IMR-90 (cell line): ENCODE results near the gene SH3BP2. TPM values are rescaled to one million over a fixed set of nuclear protein-coding genes. Genes with fewer than 3 reads are reported as not detected.

Source experiments
- ATAC-seq: fragments of 200-7000 bp; cut with Tn5 transposase; 2 replicates; pipeline ENCODE4 v1.9.1; 2020; ENCODE audit warnings: low read depth, mild to moderate bottlenecking, moderate library complexity
- BruUV-seq: library from RNA; stranded (reverse); fragments of 400-500 nt; replicated peaks from 2 replicates; lab custom pipeline; 2021; lab: Mats Ljungman, UMichigan
- CTCF ChIA-PET: fragments of 300-600 bp; formaldehyde crosslinking; extraction: SDS; loops from one replicate; lab custom pipeline; 2021; ENCODE audit warnings: antibody characterized with exemption; lab: Yijun Ruan, JAX
- POLR2A ChIA-PET: fragments of 300-600 bp; sonication (Branson Sonifier 250); formaldehyde crosslinking; loops from one replicate; lab custom pipeline; 2022; ENCODE audit warnings: antibody characterized with exemption; ENCODE audit not compliant: unreplicated experiment; lab: Charles Lee
- DNase-seq: peaks from one replicate; pipeline ENCODE4 v3.0.0; 2013
- H2AFZ ChIP-seq: replicated peaks from 2 replicates; pipeline ENCODE3; 2013; ENCODE audit warnings: low read length, mild to moderate bottlenecking; ENCODE audit not compliant: poor library complexity
- H2AK5ac ChIP-seq: 2 replicates; pipeline ENCODE4 v1.6.1; 2013; ENCODE audit warnings: low read depth, low read length, inconsistent platforms
- H2AK9ac ChIP-seq: replicated peaks from 2 replicates; pipeline ENCODE3; 2013; ENCODE audit warnings: mild to moderate bottlenecking, low read depth, low read length, moderate library complexity; ENCODE audit not compliant: poor library complexity
- H2BK120ac ChIP-seq: 2 replicates; pipeline ENCODE4 v1.6.1; 2013; ENCODE audit warnings: low read depth, low read length, inconsistent platforms
- H2BK15ac ChIP-seq: 3 replicates; pipeline ENCODE4 v1.6.1; 2013; ENCODE audit warnings: low read depth, low read length, inconsistent platforms
- H2BK20ac ChIP-seq: 2 replicates; pipeline ENCODE4 v1.6.1; 2013; ENCODE audit warnings: low read depth, mild to moderate bottlenecking, inconsistent platforms, low read length, moderate library complexity
- H2BK5ac ChIP-seq: 2 replicates; pipeline ENCODE4 v1.6.1; 2013; ENCODE audit warnings: mild to moderate bottlenecking, low read depth, low read length, inconsistent platforms; ENCODE audit not compliant: poor library complexity, severe bottlenecking
- H3K14ac ChIP-seq: replicated peaks from 2 replicates; pipeline ENCODE4 v1.6.1; 2013; ENCODE audit warnings: low read depth, low read length, inconsistent platforms
- H3K18ac ChIP-seq: 2 replicates; pipeline ENCODE4 v1.6.1; 2013; ENCODE audit warnings: low read depth, low read length, control low read depth
- H3K23ac ChIP-seq: 2 replicates; pipeline ENCODE4 v1.6.1; 2013; ENCODE audit warnings: low read depth, low read length, inconsistent platforms
- H3K27ac ChIP-seq: 2 replicates; pipeline ENCODE4 v1.5.1; 2013; ENCODE audit warnings: mild to moderate bottlenecking, control low read depth, low read length; ENCODE audit not compliant: insufficient read depth
- H3K27me3 ChIP-seq: 2 replicates; pipeline ENCODE4 v1.6.1; 2013; ENCODE audit warnings: low read length; ENCODE audit not compliant: control insufficient read depth, insufficient read depth
- H3K36me3 ChIP-seq: 2 replicates; pipeline ENCODE4 v1.6.1; 2013; ENCODE audit warnings: low read length, mixed read lengths; ENCODE audit not compliant: control insufficient read depth, insufficient read depth
- H3K4ac ChIP-seq: 2 replicates; pipeline ENCODE4 v1.6.1; 2013; ENCODE audit warnings: low read depth, low read length, inconsistent platforms
- H3K4me1 ChIP-seq: 2 replicates; pipeline ENCODE4 v1.6.1; 2013; ENCODE audit warnings: low read length, mixed read lengths; ENCODE audit not compliant: control insufficient read depth, insufficient read depth
- H3K4me2 ChIP-seq: 2 replicates; pipeline ENCODE4 v1.6.1; 2013; ENCODE audit warnings: low read depth, mild to moderate bottlenecking, control low read depth, low read length, moderate library complexity
- H3K4me3 ChIP-seq: 2 replicates; pipeline ENCODE4 v1.5.1; 2013; ENCODE audit warnings: low read depth, mild to moderate bottlenecking, control low read depth, low read length, moderate library complexity; ENCODE audit not compliant: insufficient read depth
- H3K56ac ChIP-seq: 2 replicates; pipeline ENCODE4 v1.6.1; 2013; ENCODE audit warnings: low read length, inconsistent platforms; ENCODE audit not compliant: insufficient read depth; ENCODE audit errors: extremely low read depth
- H3K79me1 ChIP-seq, 2 experiments: 2 replicates each; pipeline ENCODE4 v1.6.1; 2013; ENCODE audit warnings: low read length in 2 of 2, inconsistent platforms in 1 of 2, low read depth in 1 of 2
- H3K9ac ChIP-seq: 2 replicates; pipeline ENCODE4 v1.6.1; 2013; ENCODE audit warnings: low read depth, low read length, control low read depth
- H3K9me1 ChIP-seq: 2 replicates; pipeline ENCODE4 v1.6.1; 2013; ENCODE audit warnings: low read length, inconsistent platforms; ENCODE audit not compliant: insufficient read depth
- H3K9me3 ChIP-seq: 2 replicates; pipeline ENCODE4 v1.6.1; 2013; ENCODE audit warnings: low read length; ENCODE audit not compliant: control insufficient read depth, insufficient read depth
- H4K20me1 ChIP-seq: 2 replicates; pipeline ENCODE4 v1.6.1; 2013; ENCODE audit warnings: low read length, inconsistent platforms; ENCODE audit not compliant: insufficient read depth
- H4K5ac ChIP-seq: 2 replicates; pipeline ENCODE4 v1.6.1; 2013; ENCODE audit warnings: mild to moderate bottlenecking, low read depth, low read length, control low read depth
- H4K8ac ChIP-seq, 2 experiments: 2 replicates each; pipeline ENCODE4 v1.6.1; 2013; ENCODE audit warnings: low read depth in 2 of 2, low read length in 2 of 2, control low read depth in 1 of 2, inconsistent platforms in 1 of 2
- H4K91ac ChIP-seq: 2 replicates; pipeline ENCODE4 v1.6.1; 2013; ENCODE audit warnings: low read depth, low read length, inconsistent platforms; ENCODE audit not compliant: insufficient read depth
- BHLHE40 ChIP-seq: fragments of 150-350 bp; IDR thresholded peaks from 2 replicates; pipeline ENCODE4 v1.6.1; 2016; ENCODE audit warnings: mild to moderate bottlenecking, low read depth, low read length
- CEBPB ChIP-seq: IDR thresholded peaks from 2 replicates; pipeline ENCODE4 v1.6.1; 2012; ENCODE audit warnings: low read depth, low read length, improper control_type of control experiment
- MAZ ChIP-seq: IDR thresholded peaks from 2 replicates; pipeline ENCODE4 v1.6.1; 2012; ENCODE audit warnings: low read depth, mild to moderate bottlenecking, low read length, improper control_type of control experiment, moderate library complexity, borderline replicate concordance
- WGBS, 2 experiments: methylation state at CpG; one replicate each; pipeline versions ENCODE4 v1.1.5 to v1.1.7; 2013; ENCODE audit warnings: missing lambda C conversion rate in 2 of 2; ENCODE audit not compliant: insufficient read length in 1 of 2; ENCODE audit errors: extremely low coverage in 2 of 2; 5-methylcytosine and 5-hydroxymethylcytosine counted together
- dilution Hi-C: fragments of 300-500 bp; cut with HindIII; formaldehyde crosslinking; loops from one replicate; pipeline ENCODE4 v1.14.3; 2018; ENCODE audit warnings: low sequenced_read_pairs; ENCODE audit not compliant: unreplicated experiment
- in situ Hi-C: fragments of 300-500 bp; cut with MboI; formaldehyde crosslinking; loops from 3 replicates; pipeline ENCODE4 v1.14.3; 2019; ENCODE audit warnings: low sequenced_read_pairs, inconsistent platforms, mixed read lengths
- intact Hi-C: fragments of 100-400 bp; cut with micrococcal nuclease; formaldehyde crosslinking; loops from 2 replicates; pipeline ENCODE4 v1.10.0; 2022
- polyA plus RNA-seq, 3 experiments: library from polyadenylated mRNA; depleted of rRNA; stranded (reverse); fragments of >200 nt; gene quantifications; 2 replicates each; pipeline ENCODE4 v1.2.3, GENCODE V29; 2012; ENCODE audit warnings: low replicate concordance in 1 of 3
- total RNA-seq: library from RNA; depleted of rRNA; stranded (reverse); fragments of >200 nt; gene quantifications from 2 replicates; pipeline ENCODE4 v1.2.3, GENCODE V29; 2012

The SH3BP2 gene
- total and polyA plus RNA-seq, 2 of the 4 experiments (the other 2 are of a cell fraction) = 9.0 to 37.2 TPM

DNA sequence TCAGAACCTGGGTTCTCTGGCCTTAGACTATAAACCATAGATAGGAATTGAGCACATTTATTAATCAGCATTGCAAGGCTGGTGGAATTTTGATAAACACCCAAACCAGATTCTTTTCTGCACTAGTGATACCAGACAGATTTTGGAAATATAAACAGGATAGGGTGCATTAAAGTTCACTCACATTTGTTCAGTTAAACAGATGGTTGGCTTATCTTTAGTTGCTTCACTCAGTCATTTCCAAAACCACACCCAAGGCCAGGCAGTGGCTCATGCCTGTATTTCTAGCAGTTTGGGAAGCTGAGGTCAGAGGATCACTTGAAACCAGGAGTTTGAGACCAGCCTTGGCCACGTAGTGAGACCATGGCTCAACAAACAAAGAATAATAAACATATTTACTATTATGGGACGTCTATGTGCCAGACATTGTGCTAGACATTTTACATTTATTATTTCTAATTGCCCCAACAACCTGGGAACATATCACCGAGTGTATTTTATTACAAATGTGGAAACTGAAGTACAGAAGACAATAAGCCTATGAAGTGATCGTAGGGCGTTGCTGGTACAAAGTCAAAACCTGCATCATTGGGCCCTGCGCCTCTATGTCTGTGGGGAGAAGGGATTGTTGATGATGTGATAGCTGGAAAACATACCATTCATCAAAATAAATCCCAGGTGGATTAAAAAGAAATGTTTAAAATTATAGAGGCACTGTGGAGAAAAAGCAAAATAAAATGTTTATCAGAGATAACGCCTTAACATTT, 65.7 kb downstream of the SH3BP2 start:
- H2AK5ac ChIP-seq = peak overlapping the region; percentile 72; the same call in 1 of the 2 replicates
- peak overlapping the region; percentile 88 for H3K14ac ChIP-seq
- no peak overlapping the region for H2AFZ ChIP-seq
- H3K36me3 ChIP-seq = peaks cover 7% of the 10 kb centered on the region
- peak overlapping the region; percentile 66; the same call in 1 of the 2 replicates for H3K18ac ChIP-seq
- ATAC-seq (peak; percentile 67), DNase-seq (peak; percentile 58)
- no peak overlapping the region for H3K9ac ChIP-seq
- no peak overlapping the region for H4K5ac ChIP-seq
- peak overlapping the region; percentile 31 for H3K4me2 ChIP-seq
- TF ChIP-seq CEBPB (peak; percentile 63), BHLHE40 (no peak; the same call in 1 of the 2 replicates), MAZ (no peak)
- peak overlapping the region; percentile 55; the same call in 1 of the 2 replicates for H3K4ac ChIP-seq
- H3K9me3 ChIP-seq = no peaks in the 10 kb centered on the region
- no peak overlapping the region for H2AK9ac ChIP-seq
- intact Hi-C loops = loop anchor here (1.0 kb wide), 1 partner anchor 12 kb away; no protein-coding TSS in a partner anchor
- no peak overlapping the region for H2BK15ac ChIP-seq
- H2BK5ac ChIP-seq = peak overlapping the region; percentile 49
- POLR2A ChIA-PET = no interaction called here
- BruUV-seq = no TSS peak
- WGBS, 2 experiments = no CpG with 5 or more reads among the region's 7 CpGs
- CTCF ChIA-PET = interaction anchor here (1.1 kb wide), 1 partner anchor 581 kb away, joined by 6 read pairs; no protein-coding TSS in a partner anchor
- H4K91ac ChIP-seq = no peak overlapping the region; the same call in 1 of the 2 replicates
- dilution Hi-C loops = no loop called here
- H4K8ac ChIP-seq = peak overlapping the region in 1 of 2 experiments; percentile 46; a peak in 1 of 4 replicates
- peaks cover 26% of the 10 kb centered on the region for H3K9me1 ChIP-seq
- H3K23ac ChIP-seq = peak overlapping the region; percentile 69; the same call in 1 of the 2 replicates
- no peaks in the 10 kb centered on the region for H3K27me3 ChIP-seq
- H2BK20ac ChIP-seq = no peak overlapping the region
- H3K4me1 ChIP-seq = peaks cover 35% of the 10 kb centered on the region
- peak overlapping the region; percentile 66 for H3K27ac ChIP-seq
- H3K4me3 ChIP-seq = no peak overlapping the region
- H3K56ac ChIP-seq = no peak overlapping the region
- H2BK120ac ChIP-seq = peak overlapping the region; percentile 49; the same call in 1 of the 2 replicates
- H3K79me1 ChIP-seq = peaks cover 23 to 74% of the 10 kb centered on the region in 2 experiments
- in situ Hi-C loops = no loop called here
- H4K20me1 ChIP-seq = peaks cover 83% of the 10 kb centered on the region
